Activated CD8-positive, alpha-beta T cell treated with anti-CD3 and anti-CD28 coated beads for 36 hours (primary cell): Measurements from ENCODE around the gene FBH1. TPM values are rescaled to one million over a fixed set of nuclear protein-coding genes. Genes with fewer than 3 reads are reported as not detected.

ENCODE experiments used
- ATAC-seq: fragments of 200-7000 bp; cut with Tn5 transposase; one replicate; pipeline ENCODE4 v1.10.0; 2021; ENCODE audit warnings: mild to moderate bottlenecking, moderate library complexity
- CTCF ChIA-PET: fragments of 350-600 bp; sonication (Branson Sonifier 250); formaldehyde crosslinking; loops from one replicate; lab custom pipeline; 2021; ENCODE audit warnings: antibody characterized with exemption; lab: Charles Lee
- POLR2A ChIA-PET: fragments of 350-600 bp; sonication (Branson Sonifier 250); formaldehyde crosslinking; loops from one replicate; lab custom pipeline; 2021; ENCODE audit warnings: antibody characterized with exemption; lab: Charles Lee
- DNase-seq: peaks from one replicate; pipeline ENCODE4 v3.0.0-alpha.2; 2020
- H3K27ac Mint-ChIP-seq: one replicate; pipeline ENCODE4 v1.8.0; 2021; ENCODE audit warnings: mild to moderate bottlenecking, mixed read lengths
- H3K27me3 Mint-ChIP-seq: one replicate; pipeline ENCODE4 v1.8.0; 2021; ENCODE audit warnings: mixed read lengths
- H3K36me3 Mint-ChIP-seq: one replicate; pipeline ENCODE4 v1.8.0; 2021; ENCODE audit warnings: low read depth, mixed read lengths
- H3K4me1 Mint-ChIP-seq: one replicate; pipeline ENCODE4 v1.8.0; 2021; ENCODE audit warnings: low read depth, mixed read lengths
- H3K4me3 Mint-ChIP-seq: one replicate; pipeline ENCODE4 v1.8.0; 2021; ENCODE audit warnings: mild to moderate bottlenecking, moderate library complexity, mixed read lengths
- H3K9me3 Mint-ChIP-seq: one replicate; pipeline ENCODE4 v1.8.0; 2021; ENCODE audit warnings: mixed read lengths
- intact Hi-C: fragments of 100-400 bp; cut with micrococcal nuclease; formaldehyde crosslinking; loops from one replicate; pipeline ENCODE4 v1.10.0; 2022
- total RNA-seq, 2 experiments: library from RNA; stranded (reverse); gene quantifications; one replicate each; pipeline ENCODE4 v1.2.3, GENCODE V29; 2021
- TF ChIP-seq, protein P1 (sequence below): fragments of 200-600 bp; IDR thresholded peaks from one replicate; pipeline ENCODE4 v1.8.0; 2022; ENCODE audit warnings: antibody characterized with exemption, mild to moderate bottlenecking

Gene FBH1
- total RNA-seq, 2 experiments from 2014 or later, result 47.2 to 51.3 TPM

DNA sequence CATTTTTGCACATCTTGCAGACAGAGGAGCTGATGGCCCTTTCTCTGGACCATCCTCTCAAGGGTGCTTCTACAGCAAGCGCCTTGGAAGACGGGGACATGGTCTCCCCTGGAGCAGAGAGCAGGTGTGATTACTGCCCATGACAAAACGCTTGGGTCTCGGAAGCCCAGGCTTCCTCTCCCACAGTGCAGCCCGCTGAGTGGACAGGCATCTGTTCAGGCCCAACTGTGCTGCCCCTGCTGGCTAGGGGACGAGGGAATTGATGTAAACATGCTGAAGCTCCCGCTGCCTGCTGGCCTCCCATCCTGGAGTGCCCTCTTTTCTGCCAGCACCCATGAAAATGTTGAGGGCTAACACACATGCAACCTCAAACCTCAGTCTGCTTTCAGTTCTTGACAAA is 73.0 kb downstream of the FBH1 start:
- no peak for ATAC-seq
- Mint-ChIP-seq H3K27ac (no peak overlapping the region), H3K9me3 (no peaks in the 10 kb centered on the region), H3K4me1 (no peaks in the 10 kb centered on the region), H3K36me3 (peaks cover 34% of the 10 kb centered on the region), H3K27me3 (no peaks in the 10 kb centered on the region), H3K4me3 (no peak overlapping the region)
- TF ChIP-seq, protein P1, sequence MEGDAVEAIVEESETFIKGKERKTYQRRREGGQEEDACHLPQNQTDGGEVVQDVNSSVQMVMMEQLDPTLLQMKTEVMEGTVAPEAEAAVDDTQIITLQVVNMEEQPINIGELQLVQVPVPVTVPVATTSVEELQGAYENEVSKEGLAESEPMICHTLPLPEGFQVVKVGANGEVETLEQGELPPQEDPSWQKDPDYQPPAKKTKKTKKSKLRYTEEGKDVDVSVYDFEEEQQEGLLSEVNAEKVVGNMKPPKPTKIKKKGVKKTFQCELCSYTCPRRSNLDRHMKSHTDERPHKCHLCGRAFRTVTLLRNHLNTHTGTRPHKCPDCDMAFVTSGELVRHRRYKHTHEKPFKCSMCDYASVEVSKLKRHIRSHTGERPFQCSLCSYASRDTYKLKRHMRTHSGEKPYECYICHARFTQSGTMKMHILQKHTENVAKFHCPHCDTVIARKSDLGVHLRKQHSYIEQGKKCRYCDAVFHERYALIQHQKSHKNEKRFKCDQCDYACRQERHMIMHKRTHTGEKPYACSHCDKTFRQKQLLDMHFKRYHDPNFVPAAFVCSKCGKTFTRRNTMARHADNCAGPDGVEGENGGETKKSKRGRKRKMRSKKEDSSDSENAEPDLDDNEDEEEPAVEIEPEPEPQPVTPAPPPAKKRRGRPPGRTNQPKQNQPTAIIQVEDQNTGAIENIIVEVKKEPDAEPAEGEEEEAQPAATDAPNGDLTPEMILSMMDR, result no peak
- ChIA-PET POLR2A (interaction anchor here (0.5 kb wide), 1 partner anchor 939 kb away, joined by 3 read pairs; no protein-coding TSS in a partner anchor), CTCF (no interaction called here)
- DNase-seq, result no peak
- intact Hi-C loops, result no loop called here

DNA sequence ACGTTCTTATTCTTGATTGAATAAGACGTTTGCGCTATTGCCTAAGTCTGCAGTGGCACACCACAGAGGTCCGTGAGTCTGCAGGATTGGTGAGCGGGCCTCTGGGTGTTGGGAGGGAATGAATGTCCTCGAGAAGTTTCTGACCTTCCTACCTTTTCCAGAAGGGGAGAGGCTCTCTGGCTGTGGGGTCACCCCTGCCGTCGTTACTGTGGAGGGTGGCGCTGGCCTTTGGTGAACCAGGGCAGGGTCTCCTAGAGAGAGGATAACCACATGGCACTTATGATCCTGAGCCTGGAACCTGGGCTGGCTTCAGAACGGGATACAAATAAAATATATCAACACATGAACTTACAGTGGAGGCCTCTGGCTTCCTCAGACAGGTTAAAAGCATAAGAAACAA is 73.5 kb downstream of the FBH1 start:
- H3K36me3 Mint-ChIP-seq, result peaks cover 36% of the 10 kb centered on the region
- no peaks in the 10 kb centered on the region for H3K9me3 Mint-ChIP-seq
- ChIA-PET CTCF (no interaction called here), POLR2A (no interaction called here)
- no peak overlapping the region for H3K4me3 Mint-ChIP-seq
- H3K27ac Mint-ChIP-seq, result no peak overlapping the region
- no peak for ATAC-seq
- intact Hi-C loops, result no loop called here
- TF ChIP-seq, protein P1, result no peak
- no peaks in the 10 kb centered on the region for H3K27me3 Mint-ChIP-seq
- H3K4me1 Mint-ChIP-seq, result no peaks in the 10 kb centered on the region
- no peak for DNase-seq

DNA sequence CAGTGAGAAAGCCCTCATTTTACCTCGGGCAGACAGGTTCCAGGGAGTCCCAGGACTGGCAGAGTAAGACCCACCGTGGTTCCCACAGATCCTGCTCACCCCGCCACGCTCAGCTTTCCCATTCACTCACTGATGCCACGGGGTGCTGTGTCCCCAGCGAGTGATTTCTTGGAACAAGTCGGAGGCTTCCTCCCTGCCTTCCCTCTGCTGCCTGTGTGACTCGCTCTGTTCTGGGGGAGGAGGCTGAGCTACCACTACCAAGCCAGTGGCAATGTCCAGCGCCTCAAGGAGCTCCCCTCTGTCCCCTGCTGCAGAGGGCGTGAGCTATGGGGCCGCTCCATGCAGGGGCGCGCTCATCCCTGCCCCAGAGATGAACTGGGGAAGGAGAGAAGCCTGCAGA is 74.7 kb downstream of the FBH1 start:
- H3K27me3 Mint-ChIP-seq, result no peaks in the 10 kb centered on the region
- ChIA-PET CTCF (no interaction called here), POLR2A (interaction anchor here (1.0 to 1.3 kb wide), 2 partner anchors 12 to 78 kb away, joined by 3 to 4 read pairs; no protein-coding TSS in a partner anchor)
- TF ChIP-seq, protein P1, result no peak
- ATAC-seq (no peak), DNase-seq (no peak)
- H3K4me3 Mint-ChIP-seq, result no peak overlapping the region
- intact Hi-C loops, result no loop called here
- H3K36me3 Mint-ChIP-seq, result peaks cover 36% of the 10 kb centered on the region
- no peak overlapping the region for H3K27ac Mint-ChIP-seq
- no peaks in the 10 kb centered on the region for H3K9me3 Mint-ChIP-seq
- peaks cover 2% of the 10 kb centered on the region for H3K4me1 Mint-ChIP-seq

DNA sequence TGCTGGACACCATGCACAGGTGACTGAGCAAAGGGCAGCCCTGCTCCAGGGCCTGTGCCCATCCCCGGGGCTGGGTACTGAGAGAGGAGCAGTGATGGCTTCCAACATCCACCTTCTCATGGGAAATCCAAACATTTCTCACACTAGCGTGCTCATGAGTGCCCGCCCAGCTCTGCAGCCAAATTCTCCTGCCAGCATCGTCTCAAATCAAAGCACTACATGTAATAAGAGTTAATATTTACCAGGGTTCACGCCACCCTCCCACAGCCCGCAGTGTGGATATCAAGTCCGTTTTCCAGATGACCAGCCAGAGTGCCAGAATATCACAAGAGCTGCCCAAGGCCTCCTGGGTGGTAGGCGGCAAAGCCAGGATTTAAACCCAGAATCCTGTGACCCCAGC is 75.2 kb downstream of the FBH1 start:
- CTCF ChIA-PET, result no interaction called here
- peaks cover 34% of the 10 kb centered on the region for H3K36me3 Mint-ChIP-seq

DNA sequence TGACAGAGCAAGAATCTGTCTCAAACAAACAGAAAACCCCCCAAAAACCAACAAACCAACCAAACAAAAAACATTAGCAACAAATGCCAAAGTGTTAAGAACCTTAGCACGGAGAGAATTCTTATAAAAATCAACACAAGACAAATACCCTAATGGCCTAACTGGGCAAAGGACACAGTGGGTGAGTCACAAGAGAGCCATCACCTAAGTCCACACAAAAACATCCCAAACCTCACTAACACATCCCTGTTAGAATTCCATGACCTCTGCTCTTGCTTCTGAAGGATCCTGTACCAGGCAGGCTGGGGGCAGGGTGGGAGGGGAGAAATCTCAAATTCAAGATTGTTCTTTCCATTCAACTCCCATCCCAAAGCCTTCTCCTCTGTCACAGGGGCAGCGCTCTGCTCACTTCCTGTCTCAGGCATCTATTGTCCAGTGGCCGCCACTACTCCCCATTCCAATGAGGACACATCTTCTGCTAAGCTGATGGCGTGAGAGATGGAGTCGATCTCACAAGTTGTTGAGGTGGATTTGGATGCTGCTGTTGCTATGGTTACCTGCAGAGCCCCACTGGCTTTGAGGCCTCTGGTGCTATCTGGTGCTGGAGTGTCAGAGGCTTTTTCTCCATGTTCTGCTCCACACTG is 78.1 kb downstream of the FBH1 start:
- H3K27ac Mint-ChIP-seq, result no peak overlapping the region
- peaks cover 24% of the 10 kb centered on the region for H3K36me3 Mint-ChIP-seq
- ChIA-PET CTCF (interaction anchor here (0.9 to 1.6 kb wide), 2 partner anchors 10 to 78 kb away, joined by 3 read pairs; partner anchors contain the start of genes ANKRD16 and FBH1), POLR2A (no interaction called here)
- no peak for ATAC-seq
- intact Hi-C loops, result no loop called here
- no peaks in the 10 kb centered on the region for H3K9me3 Mint-ChIP-seq
- DNase-seq, result no peak
- no peak overlapping the region for H3K4me3 Mint-ChIP-seq
- TF ChIP-seq, protein P1, result no peak
- H3K4me1 Mint-ChIP-seq, result peaks cover 28% of the 10 kb centered on the region
- H3K27me3 Mint-ChIP-seq, result no peaks in the 10 kb centered on the region

More for the DNA sequence above, 75.2 kb downstream of the FBH1 start:
- TF ChIP-seq, protein P1, result no peak
- no peaks in the 10 kb centered on the region for H3K27me3 Mint-ChIP-seq
- no peak for DNase-seq
- no peak overlapping the region for H3K4me3 Mint-ChIP-seq
- no peak overlapping the region for H3K27ac Mint-ChIP-seq
- no peaks in the 10 kb centered on the region for H3K9me3 Mint-ChIP-seq
- H3K4me1 Mint-ChIP-seq, result peaks cover 7% of the 10 kb centered on the region
- POLR2A ChIA-PET, result interaction anchor here (1.0 to 1.3 kb wide), 2 partner anchors 11 to 79 kb away, joined by 3 to 4 read pairs; no protein-coding TSS in a partner anchor
- intact Hi-C loops, result no loop called here
- no peak for ATAC-seq
